ENCODE data around the gene TENM4. TPM values are rescaled to one million over a fixed set of nuclear protein-coding genes. Genes with fewer than 3 reads are reported as not detected.

TENM4 gene
- polyA plus RNA-seq, 1 of the 3 experiments (the other 2 are of a cell fraction) = 16.7 TPM

DNA sequence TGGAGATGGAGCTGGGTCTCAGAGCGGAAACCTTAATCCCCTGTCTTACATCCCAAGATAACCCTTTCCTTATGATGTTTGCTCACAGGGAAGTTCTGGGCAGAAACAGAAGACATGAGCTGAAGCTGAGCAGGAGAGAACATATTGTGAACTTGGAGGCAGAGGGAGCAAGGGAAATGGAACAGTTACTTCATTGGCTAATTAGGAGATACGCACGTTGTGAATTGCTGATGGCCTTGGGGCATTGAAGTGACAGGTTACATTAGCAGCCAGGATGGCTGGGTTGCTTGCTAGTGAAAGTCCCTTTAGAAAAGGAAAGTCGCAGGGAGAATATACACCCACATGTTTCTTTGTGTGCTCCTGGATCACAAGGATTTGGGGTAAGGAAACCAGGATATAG lies 48.7 kb downstream of the TENM4 start:
- H2AFZ ChIP-seq (ENCODE audit: low read depth) = no peak overlapping the region
- H3K27me3 ChIP-seq (ENCODE audit: insufficient read depth) = no peaks in the 10 kb centered on the region
- H3K4me1 ChIP-seq (ENCODE audit: control insufficient read depth in 1 of 2, insufficient read depth in 2 of 2, low read depth in 1 of 2, low read length in 1 of 2) = peaks cover 8 to 30% of the 10 kb centered on the region in 2 experiments
- no peaks in the 10 kb centered on the region for H3K36me3 ChIP-seq (replicated peaks in 1 of 2; ENCODE audit: control insufficient read depth in 1 of 2, insufficient read depth in 2 of 2, low read length in 1 of 2)
- 48% methylated on average over 4 of the region's 4 CpGs for WGBS (ENCODE audit: low lambda C conversion rate)
- TF ChIP-seq, protein P1, sequence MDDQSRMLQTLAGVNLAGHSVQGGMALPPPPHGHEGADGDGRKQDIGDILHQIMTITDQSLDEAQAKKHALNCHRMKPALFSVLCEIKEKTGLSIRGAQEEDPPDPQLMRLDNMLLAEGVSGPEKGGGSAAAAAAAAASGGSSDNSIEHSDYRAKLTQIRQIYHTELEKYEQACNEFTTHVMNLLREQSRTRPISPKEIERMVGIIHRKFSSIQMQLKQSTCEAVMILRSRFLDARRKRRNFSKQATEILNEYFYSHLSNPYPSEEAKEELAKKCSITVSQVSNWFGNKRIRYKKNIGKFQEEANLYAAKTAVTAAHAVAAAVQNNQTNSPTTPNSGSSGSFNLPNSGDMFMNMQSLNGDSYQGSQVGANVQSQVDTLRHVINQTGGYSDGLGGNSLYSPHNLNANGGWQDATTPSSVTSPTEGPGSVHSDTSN (IDR thresholded peaks at IDR 0.05) = no peak
- TF ChIP-seq NFIC (IDR thresholded peaks at IDR 0.05; ENCODE audit: borderline replicate concordance) = no peak
- TF ChIP-seq SIN3A (IDR thresholded peaks at IDR 0.05; ENCODE audit: borderline replicate concordance, low read depth, low read length) = no peak
- no peak for TF ChIP-seq FOSL2 (IDR thresholded peaks at IDR 0.05; ENCODE audit: borderline replicate concordance, low read depth)
- TF ChIP-seq, protein P2, sequence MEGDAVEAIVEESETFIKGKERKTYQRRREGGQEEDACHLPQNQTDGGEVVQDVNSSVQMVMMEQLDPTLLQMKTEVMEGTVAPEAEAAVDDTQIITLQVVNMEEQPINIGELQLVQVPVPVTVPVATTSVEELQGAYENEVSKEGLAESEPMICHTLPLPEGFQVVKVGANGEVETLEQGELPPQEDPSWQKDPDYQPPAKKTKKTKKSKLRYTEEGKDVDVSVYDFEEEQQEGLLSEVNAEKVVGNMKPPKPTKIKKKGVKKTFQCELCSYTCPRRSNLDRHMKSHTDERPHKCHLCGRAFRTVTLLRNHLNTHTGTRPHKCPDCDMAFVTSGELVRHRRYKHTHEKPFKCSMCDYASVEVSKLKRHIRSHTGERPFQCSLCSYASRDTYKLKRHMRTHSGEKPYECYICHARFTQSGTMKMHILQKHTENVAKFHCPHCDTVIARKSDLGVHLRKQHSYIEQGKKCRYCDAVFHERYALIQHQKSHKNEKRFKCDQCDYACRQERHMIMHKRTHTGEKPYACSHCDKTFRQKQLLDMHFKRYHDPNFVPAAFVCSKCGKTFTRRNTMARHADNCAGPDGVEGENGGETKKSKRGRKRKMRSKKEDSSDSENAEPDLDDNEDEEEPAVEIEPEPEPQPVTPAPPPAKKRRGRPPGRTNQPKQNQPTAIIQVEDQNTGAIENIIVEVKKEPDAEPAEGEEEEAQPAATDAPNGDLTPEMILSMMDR (IDR thresholded peaks at IDR 0.05) = no peak
- TF ChIP-seq, protein P3, sequence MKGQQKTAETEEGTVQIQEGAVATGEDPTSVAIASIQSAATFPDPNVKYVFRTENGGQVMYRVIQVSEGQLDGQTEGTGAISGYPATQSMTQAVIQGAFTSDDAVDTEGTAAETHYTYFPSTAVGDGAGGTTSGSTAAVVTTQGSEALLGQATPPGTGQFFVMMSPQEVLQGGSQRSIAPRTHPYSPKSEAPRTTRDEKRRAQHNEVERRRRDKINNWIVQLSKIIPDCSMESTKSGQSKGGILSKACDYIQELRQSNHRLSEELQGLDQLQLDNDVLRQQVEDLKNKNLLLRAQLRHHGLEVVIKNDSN (IDR thresholded peaks at IDR 0.05; ENCODE audit: borderline replicate concordance, low read depth) = no peak
- TF ChIP-seq, protein P4, sequence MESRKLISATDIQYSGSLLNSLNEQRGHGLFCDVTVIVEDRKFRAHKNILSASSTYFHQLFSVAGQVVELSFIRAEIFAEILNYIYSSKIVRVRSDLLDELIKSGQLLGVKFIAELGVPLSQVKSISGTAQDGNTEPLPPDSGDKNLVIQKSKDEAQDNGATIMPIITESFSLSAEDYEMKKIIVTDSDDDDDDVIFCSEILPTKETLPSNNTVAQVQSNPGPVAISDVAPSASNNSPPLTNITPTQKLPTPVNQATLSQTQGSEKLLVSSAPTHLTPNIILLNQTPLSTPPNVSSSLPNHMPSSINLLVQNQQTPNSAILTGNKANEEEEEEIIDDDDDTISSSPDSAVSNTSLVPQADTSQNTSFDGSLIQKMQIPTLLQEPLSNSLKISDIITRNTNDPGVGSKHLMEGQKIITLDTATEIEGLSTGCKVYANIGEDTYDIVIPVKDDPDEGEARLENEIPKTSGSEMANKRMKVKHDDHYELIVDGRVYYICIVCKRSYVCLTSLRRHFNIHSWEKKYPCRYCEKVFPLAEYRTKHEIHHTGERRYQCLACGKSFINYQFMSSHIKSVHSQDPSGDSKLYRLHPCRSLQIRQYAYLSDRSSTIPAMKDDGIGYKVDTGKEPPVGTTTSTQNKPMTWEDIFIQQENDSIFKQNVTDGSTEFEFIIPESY (IDR thresholded peaks at IDR 0.05; ENCODE audit: borderline replicate concordance, low read depth) = no peak
- no peak for TF ChIP-seq RFX5 (IDR thresholded peaks at IDR 0.05; ENCODE audit: low read length)
- TF ChIP-seq RAD21 (IDR thresholded peaks at IDR 0.05; ENCODE audit: low read length) = no peak
- no peak for TF ChIP-seq TCF12 (IDR thresholded peaks at IDR 0.05)
- no peak for TF ChIP-seq GABPA (IDR thresholded peaks at IDR 0.05; ENCODE audit: low read depth)
- no peak for TF ChIP-seq EZH2phosphoT487 (IDR thresholded peaks at IDR 0.05; ENCODE audit: borderline replicate concordance, low read depth)
- no peaks in the 10 kb centered on the region for H3K9me2 ChIP-seq
- H3K4me3 ChIP-seq (ENCODE audit: low read depth in 2 of 2, low read length in 1 of 2) = no peak overlapping the region
- no peaks in the 10 kb centered on the region for H4K20me1 ChIP-seq (ENCODE audit: insufficient read depth)
- H3K4me2 ChIP-seq = no peak overlapping the region
- ChIA-PET CTCF (interaction anchor here (1.4 kb wide), 1 partner anchor 9 kb away, joined by 9 read pairs; no protein-coding TSS in a partner anchor), POLR2A (interaction anchor here (0.5 kb wide), 1 partner anchor 160 kb away, joined by 3 read pairs; no protein-coding TSS in a partner anchor)
- DNase-seq = no peak
- no peak overlapping the region; a peak in 1 of 4 replicates for H3K27ac ChIP-seq (ENCODE audit: low read depth in 2 of 2, low read length in 1 of 2)
- peaks cover 14% of the 10 kb centered on the region for H3K79me2 ChIP-seq (ENCODE audit: insufficient read depth)
- no peaks in the 10 kb centered on the region for H3K9me3 ChIP-seq
- H3K9ac ChIP-seq = no peak overlapping the region
- peaks cover 4% of the 10 kb centered on the region for H3F3A ChIP-seq (replicated peaks; ENCODE audit: insufficient read depth)

All from SK-N-SH (cell line).